ENCODE data around the gene SRRM3. TPM values are rescaled to one million over a fixed set of nuclear protein-coding genes. Genes with fewer than 3 reads are reported as not detected.

The SRRM3 gene
- total and polyA plus RNA-seq, 9 of the 15 experiments (the other 6 are each of a cell fraction or from before 2014, with no cell fraction given) = 0.04 to 0.91 (median 0.46) TPM; not detected in 2

DNA sequence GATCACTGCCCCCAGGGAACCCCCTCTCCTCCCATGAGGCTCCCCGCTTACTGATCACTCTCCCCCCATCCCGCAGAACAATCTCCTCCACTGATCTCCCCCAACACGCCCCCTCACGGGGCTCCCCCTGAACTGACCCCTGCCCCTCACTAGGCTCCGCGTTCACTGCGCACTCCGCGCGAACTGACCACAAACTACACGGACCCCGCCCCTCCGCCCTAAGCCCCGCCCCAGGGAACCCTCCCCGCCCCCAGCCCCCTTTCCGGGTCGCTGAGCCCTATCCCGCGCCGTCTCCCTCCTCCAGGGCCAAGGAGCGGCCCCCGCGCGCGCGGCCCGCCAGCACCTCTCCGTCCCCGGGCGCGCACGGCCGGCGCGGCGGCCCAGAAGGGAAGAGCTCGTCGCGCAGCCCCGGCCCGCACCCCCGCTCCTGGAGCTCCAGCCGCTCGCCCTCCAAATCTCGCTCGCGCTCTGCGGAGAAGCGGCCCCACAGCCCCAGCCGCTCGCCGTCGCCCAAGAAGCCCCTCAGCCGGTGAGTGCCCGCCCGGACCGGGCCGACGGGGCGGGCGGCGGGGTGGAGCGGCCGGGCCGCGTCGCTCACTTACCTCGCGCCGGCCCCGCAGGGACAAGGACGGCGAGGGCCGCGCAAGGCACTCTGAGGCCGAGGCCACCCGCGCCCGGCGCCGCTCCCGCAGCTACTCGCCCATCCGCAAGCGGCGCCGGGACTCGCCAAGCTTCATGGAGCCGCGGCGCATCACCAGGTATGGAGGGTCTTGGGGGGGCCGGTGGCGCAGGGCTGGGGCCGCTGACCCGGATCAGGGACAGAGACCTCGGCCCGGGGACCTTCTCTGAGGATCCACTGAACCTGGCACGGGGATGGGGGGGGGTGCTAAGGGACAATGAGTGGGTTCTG is 80.9 kb downstream of the SRRM3 start (continued):
- TF ChIP-seq, protein P1, sequence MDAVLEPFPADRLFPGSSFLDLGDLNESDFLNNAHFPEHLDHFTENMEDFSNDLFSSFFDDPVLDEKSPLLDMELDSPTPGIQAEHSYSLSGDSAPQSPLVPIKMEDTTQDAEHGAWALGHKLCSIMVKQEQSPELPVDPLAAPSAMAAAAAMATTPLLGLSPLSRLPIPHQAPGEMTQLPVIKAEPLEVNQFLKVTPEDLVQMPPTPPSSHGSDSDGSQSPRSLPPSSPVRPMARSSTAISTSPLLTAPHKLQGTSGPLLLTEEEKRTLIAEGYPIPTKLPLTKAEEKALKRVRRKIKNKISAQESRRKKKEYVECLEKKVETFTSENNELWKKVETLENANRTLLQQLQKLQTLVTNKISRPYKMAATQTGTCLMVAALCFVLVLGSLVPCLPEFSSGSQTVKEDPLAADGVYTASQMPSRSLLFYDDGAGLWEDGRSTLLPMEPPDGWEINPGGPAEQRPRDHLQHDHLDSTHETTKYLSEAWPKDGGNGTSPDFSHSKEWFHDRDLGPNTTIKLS (IDR thresholded peaks at IDR 0.05; ENCODE audit: borderline replicate concordance, low read depth) = no peak
- TF ChIP-seq ZFX (CRISPR knock-in tag; IDR thresholded peaks at IDR 0.05) (peak; percentile 31), JUNB (CRISPR knock-in tag; conservative IDR thresholded peaks at IDR 0.05) (no peak), DPF2 (IDR thresholded peaks at IDR 0.05) (no peak), PHF8 (IDR thresholded peaks at IDR 0.05; ENCODE audit: borderline replicate concordance, low read length) (peak; percentile 21; the same call in 1 of the 2 replicates), CTBP1 (IDR thresholded peaks at IDR 0.05; ENCODE audit: borderline replicate concordance) (peak; percentile 53; the same call in 1 of the 2 replicates), ZNF282 (CRISPR knock-in tag; IDR thresholded peaks at IDR 0.05) (no peak), ZNF707 (CRISPR knock-in tag; conservative IDR thresholded peaks at IDR 0.05) (no peak), TCF7 (IDR thresholded peaks at IDR 0.05; ENCODE audit: borderline replicate concordance) (no peak), L3MBTL2 (IDR thresholded peaks at IDR 0.05) (0 out of 2 replicates have a peak, but pooled peaks have one; percentile 32), NONO (IDR thresholded peaks at IDR 0.05; ENCODE audit: low read depth in 2 of 2, low read length in 1 of 2) (0 out of 4 replicates have a peak, but pooled peaks of 1 of the 2 experiments have one; percentile 45), SETDB1 (IDR thresholded peaks at IDR 0.05; ENCODE audit: low read length) (no peak), HMGN3 (IDR thresholded peaks at IDR 0.05; ENCODE audit: borderline replicate concordance, extremely low read depth, insufficient read length, low read depth, low read length) (no peak), EGR1 (conservative IDR thresholded peaks at IDR 0.05) (peak; percentile 38; the same call in 1 of the 2 replicates), ZC3H11A (IDR thresholded peaks at IDR 0.05; ENCODE audit: low read depth, low read length) (no peak)
- TF ChIP-seq, protein P2, sequence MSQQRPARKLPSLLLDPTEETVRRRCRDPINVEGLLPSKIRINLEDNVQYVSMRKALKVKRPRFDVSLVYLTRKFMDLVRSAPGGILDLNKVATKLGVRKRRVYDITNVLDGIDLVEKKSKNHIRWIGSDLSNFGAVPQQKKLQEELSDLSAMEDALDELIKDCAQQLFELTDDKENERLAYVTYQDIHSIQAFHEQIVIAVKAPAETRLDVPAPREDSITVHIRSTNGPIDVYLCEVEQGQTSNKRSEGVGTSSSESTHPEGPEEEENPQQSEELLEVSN (IDR thresholded peaks at IDR 0.05; ENCODE audit: borderline replicate concordance in 1 of 2, extremely low read depth in 1 of 2, insufficient read depth in 1 of 2, insufficient read length in 1 of 2, low read depth in 1 of 2, low read length in 1 of 2, poor library complexity in 1 of 2, severe bottlenecking in 1 of 2) = peak in 1 of 2 experiments; percentile 32
- TF ChIP-seq, protein P3, sequence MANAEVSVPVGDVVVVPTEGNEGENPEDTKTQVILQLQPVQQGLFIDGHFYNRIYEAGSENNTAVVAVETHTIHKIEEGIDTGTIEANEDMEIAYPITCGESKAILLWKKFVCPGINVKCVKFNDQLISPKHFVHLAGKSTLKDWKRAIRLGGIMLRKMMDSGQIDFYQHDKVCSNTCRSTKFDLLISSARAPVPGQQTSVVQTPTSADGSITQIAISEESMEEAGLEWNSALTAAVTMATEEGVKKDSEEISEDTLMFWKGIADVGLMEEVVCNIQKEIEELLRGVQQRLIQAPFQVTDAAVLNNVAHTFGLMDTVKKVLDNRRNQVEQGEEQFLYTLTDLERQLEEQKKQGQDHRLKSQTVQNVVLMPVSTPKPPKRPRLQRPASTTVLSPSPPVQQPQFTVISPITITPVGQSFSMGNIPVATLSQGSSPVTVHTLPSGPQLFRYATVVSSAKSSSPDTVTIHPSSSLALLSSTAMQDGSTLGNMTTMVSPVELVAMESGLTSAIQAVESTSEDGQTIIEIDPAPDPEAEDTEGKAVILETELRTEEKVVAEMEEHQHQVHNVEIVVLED (CRISPR knock-in tag; IDR thresholded peaks at IDR 0.05) = no peak
- TF ChIP-seq, protein P4, sequence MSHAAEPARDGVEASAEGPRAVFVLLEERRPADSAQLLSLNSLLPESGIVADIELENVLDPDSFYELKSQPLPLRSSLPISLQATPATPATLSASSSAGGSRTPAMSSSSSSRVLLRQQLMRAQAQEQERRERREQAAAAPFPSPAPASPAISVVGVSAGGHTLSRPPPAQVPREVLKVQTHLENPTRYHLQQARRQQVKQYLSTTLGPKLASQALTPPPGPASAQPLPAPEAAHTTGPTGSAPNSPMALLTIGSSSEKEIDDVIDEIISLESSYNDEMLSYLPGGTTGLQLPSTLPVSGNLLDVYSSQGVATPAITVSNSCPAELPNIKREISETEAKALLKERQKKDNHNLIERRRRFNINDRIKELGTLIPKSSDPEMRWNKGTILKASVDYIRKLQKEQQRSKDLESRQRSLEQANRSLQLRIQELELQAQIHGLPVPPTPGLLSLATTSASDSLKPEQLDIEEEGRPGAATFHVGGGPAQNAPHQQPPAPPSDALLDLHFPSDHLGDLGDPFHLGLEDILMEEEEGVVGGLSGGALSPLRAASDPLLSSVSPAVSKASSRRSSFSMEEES (CRISPR knock-in tag; IDR thresholded peaks at IDR 0.05) = no peak
- TF ChIP-seq, protein P5, sequence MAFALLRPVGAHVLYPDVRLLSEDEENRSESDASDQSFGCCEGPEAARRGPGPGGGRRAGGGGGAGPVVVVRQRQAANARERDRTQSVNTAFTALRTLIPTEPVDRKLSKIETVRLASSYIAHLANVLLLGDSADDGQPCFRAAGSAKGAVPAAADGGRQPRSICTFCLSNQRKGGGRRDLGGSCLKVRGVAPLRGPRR (CRISPR knock-in tag; IDR thresholded peaks at IDR 0.05) = no peak

Measured in K562 (cell line).